ENCODE results near the gene FAR1. TPM values are rescaled to one million over a fixed set of nuclear protein-coding genes. Genes with fewer than 3 reads are reported as not detected.

FAR1 gene
- total RNA-seq, 1 donor from 2014 or later = 76.2 TPM

DNA sequence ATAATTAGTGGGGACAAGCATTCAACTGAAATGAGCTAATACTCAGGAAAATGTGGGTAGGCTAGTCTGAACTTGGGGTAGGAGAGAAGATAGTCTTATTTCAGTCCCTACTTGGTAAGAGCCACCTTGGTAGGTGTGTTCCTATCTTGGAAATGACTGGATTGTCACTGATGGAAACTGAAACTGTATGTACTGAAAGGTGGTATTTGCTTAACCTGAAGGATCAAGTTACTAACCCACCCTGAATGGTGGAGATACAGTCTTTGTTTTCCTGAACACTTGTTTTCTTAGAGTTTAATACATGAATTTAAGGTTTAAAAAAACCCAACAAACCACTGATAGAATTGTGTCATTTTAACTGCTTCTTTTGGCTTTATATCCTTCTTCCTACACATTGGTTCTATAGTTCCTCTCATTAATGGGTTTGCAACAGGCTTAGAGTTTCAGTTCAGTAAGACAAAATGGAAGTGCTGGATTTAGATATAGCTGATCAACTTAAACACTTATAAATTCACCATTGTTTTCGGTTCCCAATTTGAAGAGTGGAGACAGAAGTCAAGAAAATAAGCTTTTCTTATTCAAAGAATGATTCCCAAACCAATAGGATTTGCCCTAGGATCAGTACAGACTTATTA is 4.2 kb downstream of the FAR1 start:
- DNase-seq = no peak

DNA sequence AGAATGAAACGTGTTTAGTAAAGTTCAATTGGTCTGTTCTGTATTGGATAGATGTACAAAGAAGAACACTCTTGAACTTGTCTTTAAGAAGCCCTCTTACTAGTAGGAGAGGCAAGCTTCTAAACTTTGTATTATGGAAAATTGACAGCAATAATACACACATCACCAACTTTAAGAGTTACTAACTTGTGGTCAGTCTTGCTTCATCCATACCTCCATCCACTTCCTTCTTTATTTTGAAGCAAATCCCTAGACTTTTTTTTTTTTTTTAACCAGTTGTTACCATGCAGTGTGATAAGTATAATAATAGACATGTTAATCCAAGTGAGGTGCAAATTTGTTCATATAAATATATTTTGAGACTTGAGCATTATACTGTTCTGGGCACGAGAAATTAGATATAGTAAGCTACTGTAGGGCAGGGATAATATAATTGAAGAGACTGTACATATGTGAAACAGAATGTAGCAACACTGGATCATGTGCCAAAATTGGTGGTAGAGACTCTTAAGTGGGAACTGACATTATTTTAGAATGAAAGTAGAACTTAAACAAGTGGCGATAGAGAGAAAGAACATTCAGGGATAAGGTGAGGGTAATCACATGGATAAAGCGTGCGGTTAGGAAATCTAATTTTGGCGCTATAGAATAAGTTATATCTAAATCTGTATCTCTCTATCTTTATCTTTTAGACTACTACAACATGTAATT is 6.5 kb downstream of the FAR1 start:
- DNase-seq = no peak

DNA sequence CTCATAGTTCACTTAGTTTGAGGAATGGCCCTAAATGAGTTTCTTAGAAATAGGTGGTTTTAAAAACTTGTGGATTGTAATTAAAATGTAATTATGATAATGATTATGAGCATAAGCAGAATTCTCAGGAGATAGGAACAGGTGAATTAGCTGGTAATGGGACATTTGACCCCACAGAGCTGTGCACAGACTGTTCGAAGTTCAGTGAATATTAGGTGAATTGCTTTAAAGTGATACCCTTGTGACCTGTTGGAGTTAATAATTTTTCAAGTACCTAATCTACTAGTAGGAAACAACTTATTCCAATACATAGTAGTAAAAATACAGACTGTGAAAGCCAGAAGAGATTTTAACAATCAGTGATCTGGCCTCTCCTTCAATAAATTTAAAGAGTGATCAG is 8.1 kb downstream of the FAR1 start:
- no peak for DNase-seq

DNA sequence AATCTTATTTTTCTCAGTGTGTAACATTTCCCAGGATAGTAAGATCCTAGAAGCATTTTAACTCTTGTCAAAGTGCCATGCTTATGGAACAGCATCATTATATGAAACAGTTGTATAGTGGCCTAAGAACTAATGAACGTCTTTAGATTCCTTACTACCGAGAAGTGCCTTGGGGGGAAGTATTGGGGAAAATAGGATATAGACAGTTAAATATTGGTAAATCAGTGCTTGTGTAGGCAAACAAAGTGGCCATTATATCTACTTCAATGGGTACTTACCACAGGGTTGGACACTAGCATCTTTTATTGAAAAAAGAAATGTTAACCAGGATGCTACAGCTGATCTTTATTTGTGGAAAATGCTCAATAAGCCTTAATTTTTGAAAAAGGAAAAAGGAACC is 11.3 kb downstream of the FAR1 start:
- no peak for DNase-seq

DNA sequence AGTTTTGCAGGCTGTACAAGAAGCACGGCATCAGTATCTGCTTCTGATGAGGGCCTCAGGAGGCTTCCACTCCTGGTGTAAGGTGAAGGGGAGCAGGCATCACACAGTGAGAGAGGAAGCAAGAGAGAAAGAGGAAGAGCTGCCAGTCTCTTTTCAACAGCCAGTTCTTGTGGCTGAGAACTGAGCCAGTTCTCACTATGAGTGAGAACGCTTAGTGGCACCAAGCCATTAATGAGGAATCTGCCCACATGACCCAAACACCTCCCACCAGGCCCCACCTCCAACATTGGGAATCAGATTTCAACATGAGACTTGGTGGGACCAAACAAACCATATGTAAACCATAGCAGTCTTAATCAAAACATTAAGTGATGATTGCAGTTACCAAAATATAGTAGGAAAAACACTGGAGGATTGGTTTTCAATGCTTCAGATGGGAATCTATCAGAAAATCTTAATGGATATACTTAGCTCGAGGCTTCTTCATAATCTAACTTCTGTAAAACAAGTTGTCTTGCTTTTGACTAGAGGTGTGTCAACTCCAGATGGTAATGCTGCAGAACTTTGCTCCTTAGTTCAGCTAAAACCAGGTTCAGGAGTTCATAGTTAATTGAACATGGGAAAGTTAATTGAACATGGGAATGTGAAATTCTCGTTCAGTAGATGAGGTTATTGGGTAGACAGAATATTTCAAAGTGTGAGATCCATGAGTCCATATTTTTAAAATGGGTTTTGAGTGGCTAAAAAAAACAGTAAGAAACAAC is 12.2 kb downstream of the FAR1 start:
- no peak for DNase-seq

DNA sequence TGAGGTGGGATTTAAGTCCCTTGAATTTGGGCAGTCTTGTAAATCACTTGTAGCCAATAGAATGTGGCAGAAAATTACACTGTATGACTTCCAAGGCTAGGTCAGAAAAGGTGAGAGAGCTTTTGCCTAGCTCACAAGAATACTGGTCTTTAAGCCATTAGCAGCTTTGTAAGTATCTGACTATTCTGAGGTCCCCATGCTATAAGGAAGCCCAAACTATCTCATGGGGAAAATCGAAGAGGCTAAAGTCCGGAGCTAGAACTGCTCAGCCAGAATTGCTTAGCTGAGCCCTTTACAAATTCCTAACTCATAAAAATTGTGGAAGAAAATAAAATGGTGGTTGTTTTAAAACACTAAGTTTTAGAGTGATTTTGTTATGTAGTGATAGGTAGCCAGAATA is 13.0 kb downstream of the FAR1 start:
- no peak for DNase-seq

DNA sequence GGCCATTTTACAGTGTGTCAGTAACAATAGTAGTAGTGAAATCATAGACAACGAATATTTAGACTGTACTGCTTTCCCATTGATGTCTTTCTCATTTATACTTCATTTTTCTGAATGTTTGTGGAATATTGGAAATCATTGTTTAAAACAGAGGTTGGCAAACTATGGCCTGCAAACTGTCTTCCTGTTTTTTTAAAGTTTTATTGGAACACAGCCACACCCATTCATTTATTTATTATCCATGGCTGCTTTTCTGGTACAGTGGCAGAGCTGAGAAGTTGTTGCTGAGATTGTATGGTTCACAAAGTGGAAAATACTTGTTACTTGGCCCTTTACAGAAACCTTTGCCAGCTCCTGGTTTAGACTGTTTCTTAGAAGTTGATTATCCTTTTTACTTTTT is 13.7 kb downstream of the FAR1 start:
- DNase-seq = peak; percentile 12

DNA sequence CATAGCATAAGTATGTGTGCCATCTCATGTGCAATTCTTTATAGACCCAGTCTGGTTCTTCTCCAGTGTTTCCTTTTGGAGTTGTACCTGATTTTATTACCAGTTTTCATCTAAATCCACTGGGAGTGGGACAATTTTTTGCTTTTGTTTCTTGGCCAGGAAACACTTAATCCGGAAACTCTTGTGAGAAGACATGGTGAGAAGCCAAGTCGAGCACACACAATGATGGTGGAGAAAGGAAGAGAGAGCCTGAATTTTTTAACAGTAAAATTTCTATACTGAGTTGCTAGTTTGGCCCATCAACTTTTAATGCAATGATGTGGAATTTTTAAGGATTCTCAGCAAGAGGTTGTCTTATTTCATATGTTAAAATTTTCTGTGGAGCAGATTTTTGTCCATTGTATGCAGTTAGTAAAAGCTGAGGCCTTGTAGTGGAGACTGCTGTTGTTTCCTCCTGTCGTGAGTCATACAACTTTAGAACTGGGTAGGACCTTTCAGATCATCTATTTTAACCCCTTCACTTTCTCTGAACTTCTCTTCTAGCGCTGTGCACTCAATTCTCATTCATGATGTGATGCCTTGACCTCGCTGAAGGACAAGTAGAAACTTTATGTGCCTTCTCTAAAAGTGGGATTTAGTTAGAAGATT is 17.1 kb downstream of the FAR1 start:
- DNase-seq = peak; percentile 71

DNA sequence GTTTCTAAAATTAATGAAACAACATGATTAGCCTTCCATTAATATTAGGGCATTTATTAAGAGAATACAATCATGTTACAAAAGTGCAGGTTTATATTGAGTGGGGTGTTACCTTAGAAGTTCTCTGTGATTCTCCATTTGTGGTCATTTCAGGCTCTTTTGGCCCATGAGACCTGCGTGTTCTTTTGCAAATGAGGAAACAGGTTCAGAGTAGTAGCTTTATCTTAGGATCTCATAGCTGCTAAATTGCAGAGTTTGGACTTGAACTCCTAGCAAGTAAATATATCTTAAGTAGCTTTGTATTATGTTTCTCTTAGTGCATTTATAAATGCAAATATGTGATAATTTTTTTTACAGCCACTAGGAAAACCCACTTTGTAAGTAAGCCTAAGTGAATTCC is 18.3 kb downstream of the FAR1 start:
- no peak for DNase-seq

DNA sequence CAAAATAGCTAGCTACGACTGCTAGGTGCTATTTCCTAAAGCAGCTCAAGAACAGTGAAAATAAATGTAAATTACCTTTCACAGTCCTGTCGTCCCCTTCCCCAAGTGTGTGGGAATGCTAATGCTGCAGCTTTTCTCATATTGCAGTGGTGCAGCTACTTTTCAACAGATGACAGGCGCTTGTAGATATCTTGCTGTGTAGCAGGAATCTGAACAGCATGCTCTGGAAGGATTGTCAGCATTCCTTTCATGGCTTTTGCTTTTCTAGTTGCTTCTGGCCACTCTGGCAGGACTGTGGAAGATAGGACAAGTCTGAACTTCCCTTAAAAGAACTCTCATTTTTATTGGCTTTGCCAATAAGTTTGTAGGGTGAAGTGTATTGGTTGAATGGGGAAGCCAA is 18.8 kb downstream of the FAR1 start:
- no peak for DNase-seq

DNA sequence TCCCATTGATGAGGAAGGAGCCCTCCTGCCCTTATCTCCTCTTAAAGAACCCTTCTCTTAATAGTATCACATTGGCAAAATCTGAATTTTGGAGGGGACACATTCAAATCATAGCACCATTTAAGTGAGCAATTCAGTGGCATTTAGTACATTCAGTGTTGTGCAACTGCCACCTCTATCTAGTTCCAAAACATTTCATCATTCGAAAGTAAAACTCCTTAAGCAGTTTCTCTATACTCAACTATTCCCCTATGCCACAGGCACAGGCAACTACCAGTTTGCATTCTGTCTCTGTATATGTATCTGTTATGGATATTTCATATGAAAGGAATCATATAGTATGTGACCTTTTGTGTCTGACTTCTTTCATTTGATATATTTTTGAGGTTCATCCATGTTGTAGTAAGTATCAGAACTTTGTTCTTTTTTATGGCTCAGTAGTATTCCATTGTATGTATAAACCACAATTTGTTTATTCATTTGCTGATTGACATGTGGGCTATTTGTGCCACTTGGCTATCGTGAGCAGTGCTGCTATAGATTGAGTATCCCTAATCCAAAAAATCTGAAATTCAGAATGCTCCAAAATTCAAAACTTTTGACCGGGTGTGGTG is 22.9 kb downstream of the FAR1 start:
- DNase-seq = no peak

DNA sequence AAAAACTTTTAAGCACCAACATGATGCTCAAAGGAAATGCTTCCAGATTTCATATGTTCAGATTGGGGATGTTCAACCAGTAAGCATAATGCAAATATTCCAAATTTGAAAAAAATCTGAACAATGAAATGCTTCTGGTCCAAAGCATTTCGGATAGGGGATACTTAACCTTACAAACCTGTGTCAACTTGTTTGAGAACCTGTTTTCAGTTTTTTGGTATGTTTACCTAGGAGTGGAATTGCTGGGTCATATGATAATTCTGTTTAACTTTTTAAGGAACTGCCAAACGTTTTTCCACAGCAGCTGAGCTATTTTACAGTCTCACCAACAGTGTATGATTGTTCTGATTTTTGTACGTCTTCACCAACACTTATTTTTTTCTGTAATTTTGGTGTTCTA is 23.7 kb downstream of the FAR1 start:
- DNase-seq = no peak

DNA sequence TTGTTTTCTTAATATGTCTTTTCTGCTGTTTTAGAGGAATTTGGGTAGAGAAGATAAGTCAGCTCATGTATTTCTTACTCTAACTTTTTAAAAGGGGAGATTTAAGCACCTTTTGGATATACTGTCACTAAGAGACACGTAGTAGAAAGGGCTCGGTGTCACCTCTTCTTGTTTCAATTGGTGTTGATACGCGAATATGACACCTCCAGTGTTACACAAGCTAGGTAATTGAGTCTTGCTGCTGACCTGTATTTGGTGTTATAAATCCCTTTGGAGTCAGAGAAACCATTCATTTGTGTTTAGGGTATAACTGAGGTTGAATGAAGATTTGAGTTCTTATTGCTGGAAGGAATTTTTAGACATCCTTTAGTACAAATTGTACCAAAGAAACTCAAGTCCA is 25.6 kb downstream of the FAR1 start:
- DNase-seq = no peak

DNA sequence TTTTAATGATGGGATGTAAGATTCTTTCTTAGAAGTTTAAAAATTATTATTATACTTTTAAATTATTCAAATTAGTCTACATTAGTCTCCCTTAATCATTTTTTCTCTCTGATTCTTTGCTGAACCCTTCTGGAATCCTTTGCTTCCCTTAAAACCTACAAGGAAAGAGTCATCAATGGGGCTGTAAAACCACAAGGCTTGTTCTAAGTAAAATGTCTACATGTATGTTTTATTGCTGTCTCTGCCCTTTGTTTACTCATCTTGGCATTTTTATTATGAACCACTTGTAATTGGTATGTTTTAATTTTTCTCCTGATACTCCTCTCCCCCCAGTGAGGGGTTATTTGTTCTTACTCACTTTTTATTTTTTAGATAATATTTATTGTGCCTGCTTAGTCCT is 27.4 kb downstream of the FAR1 start:
- no peak for DNase-seq

DNA sequence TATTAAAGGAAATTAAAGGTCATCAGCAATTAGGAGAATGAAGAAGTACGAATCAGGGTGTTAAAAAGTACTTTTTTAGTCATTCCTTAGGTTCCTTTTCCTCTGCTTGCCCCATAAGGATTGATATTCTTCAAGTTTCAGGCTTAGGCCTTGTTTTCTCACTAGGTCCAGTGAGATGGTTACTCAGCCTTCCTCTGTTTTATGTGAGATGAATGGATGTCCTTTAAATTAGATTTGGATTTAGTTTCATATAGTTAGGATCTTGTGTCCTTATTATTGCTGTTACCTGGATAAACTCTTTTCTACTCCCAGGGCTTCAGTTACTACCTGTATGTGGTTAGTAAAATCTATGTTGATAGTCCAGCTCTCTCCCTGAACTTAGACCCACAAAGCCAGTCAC is 29.2 kb downstream of the FAR1 start:
- DNase-seq = no peak

DNA sequence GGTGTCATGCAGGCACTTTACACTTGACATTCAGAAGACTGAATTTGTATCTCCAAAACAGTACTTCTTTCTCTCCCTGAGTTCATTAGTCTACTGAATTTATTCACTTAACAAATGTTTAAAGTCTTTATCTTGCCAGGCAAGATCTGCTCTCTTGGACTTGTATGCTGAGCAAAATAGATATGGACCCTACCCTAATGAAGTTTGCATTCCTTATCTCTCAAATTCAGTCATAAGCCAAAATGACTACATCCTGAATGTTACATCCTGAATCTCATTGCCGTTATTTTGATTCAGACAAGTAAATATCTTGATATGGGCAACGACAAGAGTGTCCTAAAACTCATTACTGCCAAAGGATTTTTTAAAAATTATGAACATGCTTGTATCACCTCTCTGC is 29.7 kb downstream of the FAR1 start:
- no peak for DNase-seq

DNA sequence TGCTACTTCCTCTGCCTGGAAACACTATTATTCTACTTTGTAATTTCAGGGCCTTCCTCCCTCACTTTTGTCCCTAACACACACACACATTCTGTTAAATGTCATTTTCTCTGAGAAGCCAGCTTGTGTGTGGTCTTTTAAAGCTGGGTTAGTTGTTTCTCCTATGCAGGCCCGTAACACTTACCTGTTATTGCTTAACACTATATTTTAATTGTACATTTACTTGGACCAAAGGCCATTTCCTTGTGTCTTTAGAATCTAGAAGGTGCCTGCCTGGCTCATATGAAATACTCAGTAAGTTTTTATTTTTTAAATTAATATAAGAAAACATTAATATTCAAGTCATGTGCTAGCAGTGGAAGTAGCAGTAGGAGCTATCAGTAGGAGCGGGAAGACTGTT is 30.6 kb downstream of the FAR1 start:
- DNase-seq = no peak

DNA sequence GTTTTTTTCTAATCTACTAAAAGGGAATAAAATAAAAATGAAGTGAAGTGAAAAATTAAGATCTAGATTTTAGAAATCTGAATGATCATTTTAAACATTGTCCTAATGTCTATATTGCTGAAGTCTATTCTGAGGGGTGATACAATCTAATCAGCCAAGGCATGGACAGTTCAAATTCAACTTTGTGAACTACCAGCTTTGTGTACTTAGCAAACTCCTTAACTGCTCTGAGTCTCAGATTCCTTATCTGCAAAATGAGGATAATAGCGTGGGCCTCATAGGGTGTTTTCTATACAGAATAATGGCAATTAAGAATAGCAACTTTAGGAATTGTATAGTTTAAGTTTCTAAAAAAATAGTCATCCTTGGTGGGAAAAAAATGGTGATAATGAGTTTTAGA is 31.4 kb downstream of the FAR1 start:
- DNase-seq = no peak

DNA sequence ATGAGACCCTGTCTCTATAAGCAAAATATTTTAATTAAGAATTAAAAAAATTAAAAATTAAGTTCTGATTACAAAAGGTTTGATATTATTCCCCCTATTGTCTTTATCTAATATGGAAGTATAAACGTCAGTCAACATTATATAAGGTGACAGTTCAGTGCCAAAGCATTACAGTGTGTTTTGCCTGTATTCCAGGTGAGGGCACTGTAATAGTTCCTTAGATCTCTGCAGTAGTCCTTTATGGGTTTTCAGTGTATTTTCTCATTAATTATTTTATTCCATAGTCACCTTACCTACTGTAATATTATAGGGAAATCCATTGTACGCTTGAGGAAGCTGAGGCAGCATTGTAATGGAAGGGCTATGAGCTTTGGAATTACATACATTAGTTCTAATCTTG is 33.0 kb downstream of the FAR1 start:
- DNase-seq = no peak

DNA sequence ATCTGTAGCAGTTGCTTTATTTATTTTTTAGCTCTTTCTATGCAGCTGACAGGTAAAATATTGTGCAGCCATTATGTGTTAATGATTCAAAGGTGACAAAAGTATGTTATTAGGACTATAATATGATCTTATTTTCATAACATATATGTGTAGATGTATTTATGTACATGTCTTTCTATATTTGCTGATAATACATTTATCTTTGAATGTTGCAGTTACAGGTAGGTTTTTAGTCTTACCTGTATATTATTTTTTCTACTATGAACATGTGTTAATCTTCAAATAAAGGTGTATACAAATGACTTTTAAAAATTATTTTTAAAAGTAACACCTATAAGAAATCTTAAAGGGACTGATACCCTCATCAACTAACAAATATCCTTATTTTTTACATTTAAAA is 33.6 kb downstream of the FAR1 start:
- no peak for DNase-seq

DNA sequence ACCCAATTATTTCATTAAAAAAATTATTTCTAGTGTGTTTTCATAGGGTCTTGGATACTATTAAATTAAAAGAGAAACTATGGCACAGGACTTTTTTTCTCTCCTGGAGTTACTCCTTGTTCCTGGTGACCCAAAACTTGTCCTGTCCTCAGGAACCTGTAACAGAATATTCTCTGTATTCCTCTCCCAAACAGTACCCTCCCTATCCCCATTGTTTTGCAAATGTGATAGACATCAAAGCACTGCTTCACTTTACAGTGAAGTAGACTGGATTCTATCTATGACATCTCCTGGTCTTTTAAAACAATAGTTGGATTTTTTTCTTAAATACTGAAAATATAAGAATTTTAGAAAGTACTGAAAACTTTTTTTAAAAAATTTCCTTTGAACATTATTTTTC is 37.2 kb downstream of the FAR1 start:
- DNase-seq = no peak

DNA sequence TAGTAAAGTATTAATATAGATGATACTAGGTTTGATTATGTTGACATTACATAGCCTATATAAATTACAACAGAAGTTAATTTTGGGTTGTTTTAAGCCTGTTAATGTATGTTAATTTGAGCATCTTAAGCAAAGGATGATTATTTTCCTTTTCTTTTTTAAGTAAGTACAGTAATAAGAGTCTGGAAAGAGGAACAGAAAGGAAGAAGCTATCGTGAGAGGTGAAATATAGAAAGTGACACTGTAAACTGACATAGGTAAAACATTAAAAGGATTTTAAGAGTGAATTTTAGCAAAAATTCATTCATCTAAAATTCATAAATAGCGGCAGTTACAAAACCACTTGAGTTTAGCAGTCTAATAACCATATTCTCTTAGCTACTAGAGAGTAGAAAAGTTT is 45.5 kb downstream of the FAR1 start:
- no peak for DNase-seq

DNA sequence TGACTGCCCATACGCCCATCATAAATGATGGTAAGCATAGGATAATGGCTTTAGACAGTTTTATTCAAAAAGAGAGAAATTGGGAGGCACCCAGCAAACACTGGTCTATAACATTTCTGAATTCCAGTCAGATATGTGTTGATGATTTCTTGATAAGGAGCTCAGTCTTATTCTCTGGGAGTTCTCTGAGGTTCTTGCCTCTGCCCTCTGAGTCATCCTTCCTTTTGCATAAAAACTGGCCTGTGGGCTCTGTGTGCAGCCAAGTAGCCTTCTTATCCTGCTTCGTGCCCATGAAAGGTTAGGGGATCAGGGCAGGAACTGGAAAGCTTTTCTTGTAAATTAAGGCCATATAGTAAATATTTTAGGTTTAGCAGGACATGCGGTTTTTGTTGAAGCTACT is 48.9 kb downstream of the FAR1 start:
- DNase-seq = peak; percentile 88

All from dermis blood vessel endothelial cell (primary cell).